ENCODE data around the gene ACP2.

ACP2 gene

DNA sequence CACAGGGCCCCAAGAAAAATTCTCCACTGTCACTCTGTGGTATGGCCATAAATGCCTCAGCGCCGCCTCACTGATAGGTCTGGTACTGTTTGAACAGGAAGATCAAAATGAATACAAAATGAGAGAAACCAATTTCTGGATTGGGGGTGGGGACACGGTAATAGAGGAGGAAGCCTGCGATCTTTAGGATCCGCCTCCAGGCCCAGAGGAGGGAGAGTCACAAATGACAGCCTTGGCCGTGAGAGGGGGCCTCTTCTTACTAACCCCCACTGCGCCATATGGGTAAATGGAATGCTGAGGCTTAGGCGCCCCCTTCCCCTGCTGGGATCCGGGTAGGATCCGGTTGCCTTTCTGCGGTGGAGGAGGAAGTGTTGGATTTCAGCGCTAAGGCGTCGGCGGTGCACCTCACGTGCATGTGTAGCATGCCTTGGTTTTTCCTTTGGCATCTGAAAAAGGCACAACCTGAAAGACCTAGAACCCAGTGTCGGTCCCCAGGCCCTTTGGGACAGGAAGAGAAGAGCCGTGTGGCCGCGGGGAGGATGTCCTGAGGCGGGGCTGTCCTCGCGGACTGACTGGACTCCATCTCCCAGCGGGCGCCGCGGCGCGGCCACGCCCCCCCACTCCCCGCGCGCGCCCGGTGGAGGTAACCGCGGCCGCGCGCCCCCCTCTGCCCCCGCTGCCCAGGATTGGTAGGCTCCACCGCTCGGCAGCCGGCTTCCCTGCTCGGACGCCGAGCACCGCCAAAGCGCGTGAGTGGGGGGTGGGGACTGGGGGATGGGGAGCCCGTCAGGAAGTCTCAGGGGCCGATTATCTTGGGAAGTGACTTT is 20.6 kb upstream of the ACP2 start:
- DNase-seq = peak; percentile 56 to 96 (median 85)

DNA sequence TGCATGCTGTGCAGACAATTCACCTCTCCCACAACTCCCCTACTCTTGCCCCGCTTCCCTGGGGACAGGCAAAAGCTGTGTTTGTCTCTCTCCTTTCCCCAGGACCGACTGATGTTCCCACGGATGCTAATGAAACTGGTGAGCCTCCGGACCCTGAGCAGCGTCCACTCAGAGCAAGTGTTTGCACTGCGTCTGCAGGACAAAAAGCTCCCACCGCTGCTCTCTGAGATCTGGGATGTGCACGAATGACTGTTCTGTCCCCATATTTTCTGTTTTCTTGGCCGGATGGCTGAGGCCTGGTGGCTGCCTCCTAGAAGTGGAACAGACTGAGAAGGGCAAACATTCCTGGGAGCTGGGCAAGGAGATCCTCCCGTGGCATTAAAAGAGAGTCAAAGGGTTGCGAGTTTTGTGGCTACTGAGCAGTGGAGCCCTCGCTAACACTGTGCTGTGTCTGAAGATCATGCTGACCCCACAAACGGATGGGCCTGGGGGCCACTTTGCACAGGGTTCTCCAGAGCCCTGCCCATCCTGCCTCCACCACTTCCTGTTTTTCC is 19.9 kb upstream of the ACP2 start:
- peak in 2 of 51 donors; percentile 34 to 38 for DNase-seq

DNA sequence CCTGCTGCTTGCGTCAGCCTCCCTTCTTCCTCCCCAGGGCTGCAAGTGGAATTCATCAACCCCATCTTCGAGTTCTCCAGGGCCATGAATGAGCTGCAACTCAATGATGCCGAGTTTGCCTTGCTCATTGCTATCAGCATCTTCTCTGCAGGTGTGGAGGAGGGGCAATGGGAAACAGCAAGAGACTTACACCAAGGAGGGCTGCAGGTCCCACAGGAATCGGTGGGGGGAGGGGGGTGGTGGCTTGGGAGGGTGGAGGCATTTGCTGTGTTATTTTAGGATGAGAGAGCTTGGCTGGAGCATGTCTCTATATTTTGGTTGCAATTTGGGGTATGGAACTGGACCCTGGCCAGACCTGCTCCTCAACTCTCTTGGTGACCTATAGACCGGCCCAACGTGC is 19.3 kb upstream of the ACP2 start:
- no peak for DNase-seq

DNA sequence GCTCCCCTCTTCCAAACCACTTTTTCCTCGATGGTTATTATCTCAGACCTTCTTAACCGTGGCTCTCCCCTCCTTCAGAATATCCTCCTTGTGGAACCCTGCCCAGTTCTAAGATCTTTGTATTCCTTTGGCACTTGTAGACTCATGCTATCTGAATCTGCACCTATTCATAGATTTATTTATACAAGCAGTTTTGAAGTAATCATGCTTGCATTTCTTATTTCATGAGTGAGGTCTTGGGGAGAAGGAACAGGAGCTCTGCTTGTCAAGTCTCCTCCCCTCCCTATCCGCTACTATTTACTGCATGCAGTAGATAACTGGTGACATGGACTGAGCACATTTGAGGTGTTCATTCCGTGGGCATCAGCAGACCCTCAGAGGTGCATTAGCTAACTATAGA is 15.9 kb upstream of the ACP2 start:
- DNase-seq = no peak

DNA sequence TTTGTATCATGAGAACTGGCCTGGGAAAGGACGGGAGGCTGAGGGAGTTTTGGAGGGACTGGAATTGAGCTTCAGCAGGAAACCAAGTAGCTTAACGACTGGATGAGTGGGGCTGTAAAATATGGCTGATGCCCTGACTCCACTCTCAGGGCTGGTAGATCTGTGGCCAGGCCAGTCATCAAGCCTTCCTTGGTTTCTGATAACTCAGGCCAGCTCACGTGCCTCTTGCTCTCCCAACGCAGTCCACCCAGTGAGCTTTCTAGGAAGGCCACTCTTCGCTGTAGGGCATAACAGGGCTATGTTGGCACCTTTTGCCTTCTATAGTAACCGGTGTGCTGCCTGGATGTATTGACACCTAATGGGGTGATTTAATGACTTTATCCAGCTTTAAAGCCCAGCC is 15.5 kb upstream of the ACP2 start:
- DNase-seq = no peak

DNA sequence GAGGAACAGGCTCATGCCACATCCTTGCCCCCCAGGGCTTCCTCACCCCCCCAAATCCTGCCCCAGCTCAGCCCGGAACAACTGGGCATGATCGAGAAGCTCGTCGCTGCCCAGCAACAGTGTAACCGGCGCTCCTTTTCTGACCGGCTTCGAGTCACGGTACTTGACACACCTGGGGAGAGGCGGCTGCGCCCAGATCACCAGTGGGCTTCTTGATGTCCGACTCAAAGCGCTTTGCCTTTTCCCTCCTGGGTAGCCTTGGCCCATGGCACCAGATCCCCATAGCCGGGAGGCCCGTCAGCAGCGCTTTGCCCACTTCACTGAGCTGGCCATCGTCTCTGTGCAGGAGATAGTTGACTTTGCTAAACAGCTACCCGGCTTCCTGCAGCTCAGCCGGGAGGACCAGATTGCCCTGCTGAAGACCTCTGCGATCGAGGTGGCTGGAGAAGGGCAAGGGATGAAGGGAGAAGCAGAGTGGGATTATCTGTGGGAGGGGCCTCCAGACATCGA is 12.7 kb upstream of the ACP2 start:
- no peak for DNase-seq

DNA sequence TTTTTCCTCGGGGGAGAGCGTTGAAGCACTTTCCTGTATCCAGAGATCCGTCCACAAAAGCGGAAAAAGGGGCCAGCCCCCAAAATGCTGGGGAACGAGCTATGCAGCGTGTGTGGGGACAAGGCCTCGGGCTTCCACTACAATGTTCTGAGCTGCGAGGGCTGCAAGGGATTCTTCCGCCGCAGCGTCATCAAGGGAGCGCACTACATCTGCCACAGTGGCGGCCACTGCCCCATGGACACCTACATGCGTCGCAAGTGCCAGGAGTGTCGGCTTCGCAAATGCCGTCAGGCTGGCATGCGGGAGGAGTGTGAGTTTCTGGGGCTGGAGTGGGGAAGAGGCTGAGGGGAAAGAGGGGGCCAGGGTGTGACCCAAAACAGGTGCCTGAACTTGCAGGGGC is 11.8 kb upstream of the ACP2 start:
- no peak for DNase-seq

DNA sequence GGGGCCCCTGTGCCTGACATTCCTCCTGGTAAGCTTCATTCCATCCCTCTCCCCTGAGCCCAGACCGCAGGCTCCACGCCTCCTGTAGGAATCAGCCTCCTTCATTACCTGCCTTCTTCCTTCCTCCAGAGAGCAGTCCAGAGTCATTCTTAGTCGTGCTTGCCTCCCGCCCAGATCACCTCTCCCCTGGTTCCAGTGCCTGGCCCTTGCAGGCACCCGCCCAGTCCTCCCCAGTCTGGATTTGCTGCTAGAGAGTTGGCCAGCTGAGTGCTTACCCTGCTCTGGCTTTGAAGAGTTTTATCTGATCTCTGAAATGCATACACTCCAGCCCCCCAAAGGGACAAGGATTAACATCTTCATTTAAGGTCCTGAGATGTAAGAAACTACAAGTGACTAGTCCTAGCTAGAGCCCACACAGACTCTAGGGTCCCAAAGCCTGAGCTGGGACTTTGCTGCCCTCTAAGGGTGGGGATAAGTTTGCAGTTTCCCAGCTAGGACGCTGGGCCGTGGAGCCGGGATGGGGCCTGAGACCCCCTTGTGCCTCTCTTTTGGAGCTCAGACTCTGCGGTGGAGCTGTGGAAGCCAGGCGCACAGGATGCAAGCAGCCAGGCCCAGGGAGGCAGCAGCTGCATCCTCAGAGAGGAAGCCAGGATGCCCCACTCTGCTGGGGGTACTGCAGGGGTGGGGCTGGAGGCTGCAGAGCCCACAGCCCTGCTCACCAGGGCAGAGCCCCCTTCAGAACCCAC is 10.8 kb upstream of the ACP2 start:
- peak in 10 of 51 donors; percentile 8 to 28 (median 18) for DNase-seq

DNA sequence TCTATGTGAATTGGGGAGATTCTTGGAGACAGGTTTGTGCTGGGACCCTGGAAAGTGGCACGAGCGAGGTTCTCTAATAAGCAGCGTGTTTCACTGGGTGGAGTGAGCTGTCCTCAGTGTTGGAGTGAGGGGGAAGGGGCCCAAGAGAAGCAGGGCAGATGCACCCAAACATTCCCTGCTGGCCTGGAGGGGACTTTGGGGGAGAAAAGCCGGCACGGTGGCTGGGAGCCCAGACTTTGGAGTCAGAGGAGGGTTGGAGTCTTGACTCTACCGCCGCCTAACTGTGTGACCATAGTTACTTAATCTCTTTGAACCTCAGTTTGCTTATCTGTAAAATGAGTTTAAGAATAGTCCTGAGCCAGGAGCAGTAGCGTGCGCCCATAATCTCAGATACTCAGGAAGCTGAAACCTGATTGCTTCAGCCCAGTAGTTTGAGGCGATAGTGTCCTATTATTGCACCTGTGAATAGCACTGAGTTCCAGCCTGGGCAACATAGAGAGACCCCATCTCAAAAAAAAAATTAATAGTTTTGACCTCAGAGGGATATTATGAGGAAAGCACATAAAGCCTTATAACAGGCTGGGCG is 9.8 kb upstream of the ACP2 start:
- DNase-seq = no peak

DNA sequence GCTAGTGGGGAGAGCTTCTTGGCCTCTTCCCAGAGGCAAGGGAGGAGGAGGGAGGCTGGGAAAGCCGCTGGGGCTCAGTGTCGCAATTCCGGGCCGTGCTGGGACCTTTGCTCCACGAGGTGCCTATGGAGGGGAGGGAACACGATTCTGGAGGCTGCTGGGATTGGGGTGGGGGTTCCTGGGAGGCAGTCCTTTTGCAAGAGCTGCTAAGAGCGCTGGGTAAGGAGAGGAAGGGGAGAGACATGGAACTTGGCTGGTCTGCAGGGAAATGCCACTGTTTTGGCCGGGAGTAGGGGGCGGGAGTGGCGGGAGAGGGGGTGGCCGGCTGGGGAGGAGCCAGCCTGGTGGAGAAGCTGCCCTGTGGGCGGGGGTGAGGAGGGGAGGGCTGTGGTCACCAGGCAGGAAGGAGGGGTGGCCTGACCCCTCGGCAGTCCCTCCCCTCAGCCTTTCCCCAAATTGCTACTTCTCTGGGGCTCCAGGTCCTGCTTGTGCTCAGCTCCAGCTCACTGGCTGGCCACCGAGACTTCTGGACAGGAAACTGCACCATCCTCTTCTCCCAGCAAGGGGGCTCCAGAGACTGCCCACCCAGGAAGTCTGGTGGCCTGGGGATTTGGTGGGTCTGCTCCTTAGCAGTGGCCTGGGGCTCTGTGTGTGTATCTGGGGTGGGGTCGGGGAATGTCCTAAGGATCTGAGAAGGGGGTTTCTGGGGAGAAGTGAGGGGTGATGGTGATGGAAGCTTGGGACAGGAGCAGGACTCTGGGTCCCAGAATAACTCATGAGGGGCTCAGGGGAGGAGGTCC is 9.1 kb upstream of the ACP2 start, which contains the start of gene NR1H3:
TSS of gene NR1H3 (plus strand) at position 480 of the 800 bp plus-strand sequence. CDS start 1,221 bp downstream, outside the sequence.
- peak in 24 of 51 donors; percentile 5 to 68 (median 50) for DNase-seq

DNA sequence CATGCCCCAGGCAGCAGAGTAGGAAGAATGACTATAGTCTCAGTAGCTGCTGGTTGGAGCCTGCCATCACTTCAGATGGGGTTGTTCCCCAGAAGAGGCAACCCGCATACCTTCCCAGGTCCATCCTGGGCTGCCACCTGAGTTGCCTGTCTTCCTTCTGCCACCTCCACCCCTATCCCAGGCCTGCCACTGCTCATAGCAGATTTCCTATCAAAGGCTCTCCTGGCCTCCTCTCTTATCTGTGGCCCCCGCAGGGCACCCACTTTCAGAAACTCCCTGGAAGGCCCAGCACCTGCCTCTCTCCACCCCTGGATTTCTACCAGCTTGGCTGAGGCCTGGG is 8.5 kb upstream of the ACP2 start:
- no peak for DNase-seq

DNA sequence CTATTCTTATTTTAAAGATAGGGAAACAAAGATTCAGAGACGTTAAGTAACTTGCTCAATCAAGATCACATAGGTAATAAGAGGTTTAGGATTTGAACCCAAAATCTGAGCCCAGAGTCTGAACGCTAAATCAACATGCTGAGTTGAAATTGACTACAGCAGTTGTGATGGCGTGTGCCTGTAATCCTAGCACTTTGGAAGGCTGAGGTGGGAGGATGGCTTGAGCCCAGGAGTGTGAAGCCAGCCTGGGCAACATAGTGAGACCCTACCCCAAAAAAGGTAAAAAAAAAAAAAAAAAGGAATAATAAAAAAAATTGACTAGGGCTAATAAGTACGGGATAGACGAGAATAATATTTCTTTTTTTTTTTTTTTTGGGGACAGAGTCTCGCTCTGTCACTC is 7.8 kb upstream of the ACP2 start:
- DNase-seq = no peak

DNA sequence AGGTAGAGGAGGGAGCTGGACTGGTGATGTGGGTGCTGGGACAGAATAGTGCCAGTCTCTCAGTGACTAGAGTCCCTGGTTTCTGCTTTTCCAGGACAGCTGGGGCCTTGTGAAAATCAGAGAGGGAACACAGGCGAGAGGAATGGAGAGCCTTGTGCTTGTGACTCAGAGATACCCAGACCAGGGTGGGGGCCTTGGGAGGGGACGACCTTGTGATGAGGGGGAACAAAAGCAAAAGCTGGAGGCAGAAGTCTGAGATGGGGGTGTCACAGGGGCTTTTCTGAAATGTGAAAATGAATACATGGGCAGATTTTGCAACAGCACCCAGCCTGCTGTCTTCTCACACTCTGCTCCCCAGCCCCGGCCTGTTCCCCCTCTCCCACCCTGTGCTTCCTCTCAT is 5.8 kb upstream of the ACP2 start:
- DNase-seq = peak in 3 of 51 donors; percentile 24 to 42 (median 25)

DNA sequence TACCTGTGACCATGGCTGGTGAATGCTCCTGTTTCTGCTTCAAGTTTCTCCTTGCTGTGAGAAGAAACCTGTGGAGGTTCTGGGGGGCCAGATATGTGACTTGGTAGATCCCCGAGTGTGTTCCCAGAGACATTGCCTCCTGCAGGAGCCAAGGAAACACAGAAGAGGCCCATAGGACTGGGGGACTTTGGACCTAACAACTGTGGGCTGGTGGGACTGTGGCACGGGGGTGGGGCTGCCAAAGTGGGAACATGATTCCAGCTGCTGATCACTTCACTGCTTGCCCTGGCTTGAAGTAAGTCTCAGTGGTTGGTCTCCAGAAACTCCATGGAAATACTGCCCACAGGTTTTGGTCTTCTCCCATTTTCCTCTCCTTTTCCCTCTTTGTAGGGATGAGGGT is 5.0 kb upstream of the ACP2 start:
- no peak for DNase-seq

DNA sequence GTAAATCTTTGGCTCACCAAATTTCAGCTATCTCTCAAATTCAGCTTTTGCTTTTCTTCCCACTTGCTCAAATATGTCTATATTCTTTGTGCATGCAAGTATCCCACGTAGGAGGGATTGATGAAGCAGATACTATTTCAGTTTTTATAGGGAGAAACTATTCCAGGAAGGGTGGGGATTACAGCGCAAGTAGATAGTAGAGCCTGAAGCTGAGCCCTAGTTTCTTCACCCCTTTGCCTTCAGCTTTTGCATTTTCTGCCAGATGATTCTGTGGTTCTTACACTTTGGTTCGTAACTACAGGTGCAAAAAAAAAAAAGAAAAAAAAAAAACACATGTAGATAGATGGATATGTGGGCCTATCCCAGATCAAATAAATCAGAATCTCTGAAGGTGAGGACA is 3.1 kb upstream of the ACP2 start:
- no peak for DNase-seq

DNA sequence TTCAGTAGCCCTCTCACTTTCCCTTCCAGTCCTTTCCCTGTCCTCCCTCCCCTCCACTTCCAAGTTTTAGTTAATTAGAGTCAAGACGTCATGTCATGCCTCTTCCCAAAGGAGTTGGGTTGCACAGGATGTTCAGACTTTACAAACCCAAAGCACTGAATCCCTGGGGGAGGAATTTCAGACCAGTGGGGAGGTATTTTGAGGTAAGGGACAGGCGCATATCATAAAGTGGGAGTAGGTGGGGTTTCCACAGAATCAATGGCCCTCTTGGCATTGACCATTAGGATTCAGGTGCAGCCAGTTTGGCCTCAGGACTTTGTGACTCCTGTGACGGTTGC is 733 bp upstream of the ACP2 start:
- DNase-seq = no peak

DNA sequence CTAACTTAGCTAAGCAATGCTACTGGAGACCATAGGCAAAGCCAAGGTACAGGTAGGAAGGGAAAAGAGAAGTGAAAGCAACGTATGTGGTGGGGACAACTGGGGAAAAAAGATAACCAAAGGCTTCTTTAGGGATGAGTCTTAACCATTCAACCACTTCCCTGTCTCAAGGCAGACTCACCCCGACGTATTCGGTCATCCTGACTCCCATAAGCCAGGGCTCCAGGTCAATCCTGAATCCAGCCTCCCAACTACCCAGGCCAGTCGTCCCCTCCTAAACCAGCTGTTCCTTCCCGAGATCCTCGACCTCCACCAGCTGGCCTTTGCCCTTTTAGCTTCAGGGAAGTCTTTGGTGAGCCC is 330 bp downstream of the ACP2 start:
- no peak for DNase-seq

DNA sequence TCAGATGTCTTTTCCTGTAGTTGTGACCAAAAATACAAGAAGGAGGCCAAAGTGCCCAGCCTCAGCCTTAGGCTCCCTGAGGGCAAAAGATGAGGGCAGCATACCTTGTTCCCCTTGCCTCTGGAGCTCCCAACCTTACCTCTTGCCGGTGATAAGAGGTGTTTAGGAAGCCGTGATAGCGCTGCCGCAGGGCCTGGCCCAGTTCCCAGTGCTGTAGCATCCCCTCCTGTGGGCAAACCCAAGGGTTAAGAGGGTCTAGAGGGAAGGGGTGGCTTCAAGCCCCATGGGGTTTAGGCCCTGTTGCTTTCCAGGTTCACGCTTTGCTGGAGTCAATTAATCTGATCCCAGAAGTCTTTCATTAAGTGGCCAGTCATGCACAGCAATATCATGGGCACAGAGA is 1.1 kb downstream of the ACP2 start:
- DNase-seq = no peak

DNA sequence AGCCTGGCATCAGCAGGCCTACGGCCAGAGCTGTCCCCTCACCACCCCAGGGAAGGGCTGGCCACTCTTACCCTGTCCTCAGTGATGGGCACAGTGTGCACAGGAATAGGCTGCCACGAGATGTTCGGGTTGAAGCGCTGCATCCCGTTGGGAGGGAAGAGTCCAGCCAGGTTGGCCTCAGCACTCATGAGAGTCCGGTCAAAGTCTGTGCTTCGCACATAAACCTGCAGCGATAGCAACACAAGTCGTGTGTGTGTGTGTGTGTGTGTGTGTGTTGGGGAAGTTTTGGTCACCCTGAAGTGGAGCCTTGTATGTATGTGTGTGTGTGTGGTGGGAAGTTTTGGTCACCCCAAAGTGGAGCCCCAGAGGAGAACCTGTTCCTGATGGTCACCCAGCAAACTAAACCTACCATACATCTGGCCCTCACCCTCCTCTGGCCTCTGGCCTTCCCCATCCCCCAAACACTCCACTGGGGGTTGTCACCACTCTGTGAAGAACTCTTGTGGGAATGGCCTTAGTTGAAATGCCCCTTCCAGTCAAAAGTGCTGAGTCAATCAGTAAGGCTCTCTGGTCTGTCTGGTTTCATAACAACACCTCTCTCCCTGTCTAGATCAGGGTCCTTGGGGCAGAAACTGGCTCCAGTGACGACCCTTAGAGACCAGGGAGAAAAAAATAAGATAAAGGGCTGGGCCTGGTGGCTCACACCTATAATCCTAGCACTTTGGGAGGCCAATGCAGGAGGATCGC is 2.8 kb downstream of the ACP2 start:
- DNase-seq = no peak
